HEK293T (cell line): ENCODE data around the gene PEX16.
A peak's percentile ranks its signal among the peaks of the same experiment; 100 is the strongest.

Experiments
- CTCF ChIA-PET: fragments of 350-600 bp; formaldehyde crosslinking; extraction: SDS; loops from one replicate; lab custom pipeline; 2021; ENCODE audit warnings: antibody characterized with exemption, inconsistent platforms; lab: Yijun Ruan, JAX
- POLR2A ChIA-PET: fragments of 350-600 bp; formaldehyde crosslinking; extraction: SDS; loops from one replicate; lab custom pipeline; 2020; ENCODE audit warnings: antibody characterized with exemption, inconsistent platforms; lab: Yijun Ruan, JAX
- DNase-seq: peaks from one replicate; pipeline ENCODE4 v3.0.0; 2012; ENCODE audit warnings: mixed read lengths; ENCODE audit errors: extremely low spot score
- ARNT ChIP-seq: fragments of 450-650 bp; IDR thresholded peaks from 2 replicates; pipeline ENCODE4 v1.6.1; 2017; ENCODE audit warnings: mild to moderate bottlenecking
- BHLHE40 ChIP-seq: fragments of 450-650 bp; IDR thresholded peaks from 2 replicates; pipeline ENCODE4 v1.6.1; 2016; ENCODE audit warnings: mild to moderate bottlenecking, moderate library complexity, borderline replicate concordance
- CTBP1 ChIP-seq: fragments of 450-650 bp; IDR thresholded peaks from 2 replicates; pipeline ENCODE4 v1.6.1; 2016; ENCODE audit warnings: borderline replicate concordance
- ELF4 ChIP-seq: fragments of 450-650 bp; IDR thresholded peaks from 2 replicates; pipeline ENCODE4 v1.6.1; 2017; ENCODE audit warnings: antibody characterized with exemption
- FOXA1 ChIP-seq: fragments of 450-650 bp; IDR thresholded peaks from 2 replicates; pipeline ENCODE4 v1.6.1; 2016; ENCODE audit warnings: mild to moderate bottlenecking
- FOXK2 ChIP-seq: fragments of 450-650 bp; IDR thresholded peaks from 2 replicates; pipeline ENCODE4 v1.6.1; 2016; ENCODE audit warnings: mild to moderate bottlenecking
- FOXM1 ChIP-seq: fragments of 450-650 bp; IDR thresholded peaks from 2 replicates; pipeline ENCODE4 v1.6.1; 2017; ENCODE audit warnings: mild to moderate bottlenecking, borderline replicate concordance
- HDGF ChIP-seq: fragments of 450-650 bp; IDR thresholded peaks from 2 replicates; pipeline ENCODE4 v1.6.1; 2017; ENCODE audit warnings: antibody characterized with exemption, borderline replicate concordance
- L3MBTL2 ChIP-seq: fragments of 450-650 bp; conservative IDR thresholded peaks from 2 replicates; pipeline ENCODE4 v1.6.1; 2016; ENCODE audit warnings: mild to moderate bottlenecking
- LEF1 ChIP-seq: fragments of 450-650 bp; IDR thresholded peaks from 2 replicates; pipeline ENCODE4 v1.6.1; 2017; ENCODE audit warnings: mild to moderate bottlenecking, borderline replicate concordance
- NFRKB ChIP-seq: fragments of 450-650 bp; IDR thresholded peaks from 2 replicates; pipeline ENCODE4 v1.6.1; 2016; ENCODE audit warnings: mild to moderate bottlenecking, moderate library complexity
- SP1 ChIP-seq: fragments of 450-650 bp; IDR thresholded peaks from 2 replicates; pipeline ENCODE4 v1.6.1; 2017
- SUZ12 ChIP-seq: fragments of 450-650 bp; IDR thresholded peaks from 2 replicates; pipeline ENCODE4 v1.6.1; 2016; ENCODE audit warnings: mild to moderate bottlenecking
- TARDBP ChIP-seq: fragments of 450-650 bp; IDR thresholded peaks from 2 replicates; pipeline ENCODE4 v1.6.1; 2016
- ZNF384 ChIP-seq: fragments of 450-650 bp; IDR thresholded peaks from 2 replicates; pipeline ENCODE4 v1.6.1; 2016
- TF ChIP-seq, protein P1 (sequence below): fragments of 450-650 bp; IDR thresholded peaks from 2 replicates; pipeline ENCODE4 v1.6.1; 2016

PEX16 gene

DNA sequence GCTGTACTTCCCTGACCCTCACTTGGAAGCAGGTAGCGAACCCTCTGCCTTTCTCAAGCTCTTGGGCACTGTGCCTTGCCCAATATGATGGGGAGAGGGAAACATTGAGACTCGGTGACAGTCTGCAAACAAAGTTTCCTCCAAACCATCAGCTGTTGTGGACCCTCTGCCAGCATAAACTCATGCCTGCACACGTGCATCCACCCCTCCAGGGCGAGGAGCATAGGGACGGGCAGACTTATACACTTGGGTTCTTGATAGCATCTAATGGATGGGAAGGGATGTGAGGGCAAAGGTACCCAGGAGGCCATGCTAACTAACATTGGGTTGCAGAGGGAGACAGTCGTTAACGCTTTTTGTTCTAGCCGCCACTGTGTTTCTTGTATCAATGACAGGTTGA, 40.5 kb downstream of the PEX16 start:
- no peak for DNase-seq
- TF ChIP-seq L3MBTL2 (no peak), TARDBP (no peak), NFRKB (no peak), ELF4 (no peak), HDGF (no peak), CTBP1 (no peak), FOXM1 (no peak), SP1 (no peak), LEF1 (no peak), BHLHE40 (no peak)
- ChIA-PET POLR2A (no interaction called here), CTCF (no interaction called here)

DNA sequence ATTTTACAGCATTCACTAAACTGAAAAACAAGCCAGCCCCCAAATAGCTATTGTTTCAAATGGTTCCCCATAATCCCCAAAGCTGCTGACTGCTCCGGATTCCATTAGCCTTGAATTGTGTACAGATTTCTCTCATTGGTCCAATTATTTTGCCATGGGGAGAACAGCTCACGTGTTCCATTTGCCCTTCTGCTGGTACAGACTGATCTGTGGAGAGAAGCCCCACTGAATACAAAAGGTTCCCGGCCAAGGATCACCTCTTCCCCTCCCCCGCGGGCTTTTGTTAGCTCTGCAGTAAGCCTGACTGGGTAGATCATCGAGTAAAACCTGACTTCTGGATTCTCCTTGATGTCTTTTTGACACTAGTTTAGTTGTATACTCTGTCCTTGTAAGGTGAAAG, 41.3 kb downstream of the PEX16 start:
- no peak for TF ChIP-seq SUZ12
- no peak for TF ChIP-seq LEF1
- POLR2A ChIA-PET: no interaction called here
- CTCF ChIA-PET: no interaction called here
- DNase-seq: no peak

DNA sequence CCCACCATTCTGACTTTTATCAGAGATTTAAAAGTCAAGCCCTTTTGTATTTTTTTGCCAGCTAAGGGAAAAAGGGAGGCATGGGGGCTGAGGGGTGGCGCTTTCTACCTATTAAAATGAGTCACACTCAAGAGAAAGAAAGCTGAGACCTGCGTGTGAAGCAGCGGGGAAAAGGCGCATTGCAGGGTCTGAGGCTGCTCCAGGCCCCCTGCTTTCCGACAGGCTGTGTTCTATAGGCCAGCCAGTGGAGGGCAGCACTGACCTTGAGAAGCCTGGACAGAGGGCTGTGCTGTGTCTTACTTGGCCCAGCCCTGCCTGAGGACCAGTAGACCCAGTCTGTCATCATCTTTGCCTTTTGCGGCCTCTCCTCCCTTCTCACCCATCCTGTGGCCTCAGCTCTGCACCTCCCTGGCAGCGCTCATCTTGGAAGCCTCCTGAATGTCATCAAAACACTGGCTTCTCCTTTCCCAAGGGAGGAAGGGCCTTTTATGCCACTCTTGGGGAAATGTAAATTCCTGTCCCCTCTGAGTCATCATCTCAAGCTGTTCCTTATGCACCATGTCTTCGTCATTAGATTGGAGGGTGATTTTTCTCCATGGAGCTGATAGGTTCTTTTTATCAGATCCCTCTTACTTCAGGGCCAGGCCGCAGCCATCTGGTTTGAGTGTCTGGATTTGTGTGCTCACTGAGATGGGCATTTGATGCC, 44.9 kb downstream of the PEX16 start:
- CTCF ChIA-PET: interaction anchor here (0.6 to 2.4 kb wide), 20 partner anchors 9 to 441 kb away, joined by 3 to 14 read pairs (median 4); partner anchors contain the start of gene CRY2
- TF ChIP-seq TARDBP (no peak), LEF1 (no peak), CTBP1 (no peak), FOXA1 (no peak), HDGF (no peak), BHLHE40 (no peak), ARNT (no peak), FOXM1 (no peak), NFRKB (no peak), ELF4 (no peak), SUZ12 (no peak), FOXK2 (no peak), L3MBTL2 (no peak), SP1 (no peak)
- TF ChIP-seq, protein P1, sequence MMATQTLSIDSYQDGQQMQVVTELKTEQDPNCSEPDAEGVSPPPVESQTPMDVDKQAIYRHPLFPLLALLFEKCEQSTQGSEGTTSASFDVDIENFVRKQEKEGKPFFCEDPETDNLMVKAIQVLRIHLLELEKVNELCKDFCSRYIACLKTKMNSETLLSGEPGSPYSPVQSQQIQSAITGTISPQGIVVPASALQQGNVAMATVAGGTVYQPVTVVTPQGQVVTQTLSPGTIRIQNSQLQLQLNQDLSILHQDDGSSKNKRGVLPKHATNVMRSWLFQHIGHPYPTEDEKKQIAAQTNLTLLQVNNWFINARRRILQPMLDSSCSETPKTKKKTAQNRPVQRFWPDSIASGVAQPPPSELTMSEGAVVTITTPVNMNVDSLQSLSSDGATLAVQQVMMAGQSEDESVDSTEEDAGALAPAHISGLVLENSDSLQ: no peak
- peak; percentile 89 for DNase-seq
- POLR2A ChIA-PET: no interaction called here

DNA sequence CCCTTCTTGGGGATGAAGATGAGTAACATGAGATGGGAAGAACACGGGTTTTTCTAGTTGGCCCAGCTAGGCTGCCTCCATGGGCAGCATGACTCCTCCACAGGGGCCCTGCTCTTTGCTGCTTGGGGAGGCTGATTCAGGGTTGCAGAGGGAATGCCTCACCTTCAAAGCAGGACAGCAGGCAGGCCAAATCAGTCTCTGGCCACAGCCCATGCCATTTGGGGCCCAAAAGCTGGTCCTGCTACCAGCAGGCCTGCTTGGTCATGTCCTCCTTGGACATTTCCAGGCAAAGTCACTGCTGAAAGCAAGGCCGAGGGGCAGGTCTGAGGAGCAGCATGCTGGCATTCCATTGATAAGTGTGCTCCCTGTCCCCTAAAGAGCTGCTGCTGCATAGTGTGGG, 46.0 kb downstream of the PEX16 start:
- POLR2A ChIA-PET: interaction anchor here (0.8 kb wide), 1 partner anchor 9 kb away, joined by 3 read pairs; no protein-coding TSS in a partner anchor
- TF ChIP-seq ZNF384 (no peak), ELF4 (no peak), FOXA1 (no peak), LEF1 (no peak), CTBP1 (no peak), L3MBTL2 (no peak), SUZ12 (no peak), ARNT (no peak), FOXK2 (no peak), BHLHE40 (no peak), TARDBP (no peak), HDGF (no peak), NFRKB (no peak), FOXM1 (no peak), SP1 (no peak)
- TF ChIP-seq, protein P1: no peak
- no peak for DNase-seq
- CTCF ChIA-PET: interaction anchor here (1.1 to 2.4 kb wide), 6 partner anchors 8 to 134 kb away, joined by 3 to 14 read pairs (median 6); no protein-coding TSS in a partner anchor

DNA sequence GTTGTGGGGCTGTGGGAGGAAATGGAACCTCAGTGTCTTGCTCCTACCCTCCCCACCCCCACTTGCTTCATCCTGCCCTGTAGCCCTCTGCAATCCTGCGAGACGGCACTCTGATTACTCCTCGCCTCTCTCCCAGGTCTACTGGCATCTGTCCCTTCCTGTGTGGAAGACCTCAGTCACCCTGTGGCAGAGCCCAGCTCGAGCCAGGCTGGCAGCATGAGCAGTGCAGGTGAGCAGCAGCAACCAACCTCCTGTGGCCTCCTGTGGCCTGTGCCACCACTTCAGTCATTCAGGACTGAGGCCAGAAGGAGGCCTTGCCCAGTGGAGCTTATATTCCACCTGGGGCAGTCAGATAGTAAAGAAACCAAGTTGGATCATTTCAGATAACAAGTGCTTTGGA, 47.0 kb downstream of the PEX16 start:
- CTCF ChIA-PET: no interaction called here
- POLR2A ChIA-PET: interaction anchor here (0.6 to 0.8 kb wide), 2 partner anchors 10 to 52 kb away, joined by 3 read pairs; partner anchors contain the start of gene LARGE2
- no peak for DNase-seq
- no peak for TF ChIP-seq L3MBTL2

DNA sequence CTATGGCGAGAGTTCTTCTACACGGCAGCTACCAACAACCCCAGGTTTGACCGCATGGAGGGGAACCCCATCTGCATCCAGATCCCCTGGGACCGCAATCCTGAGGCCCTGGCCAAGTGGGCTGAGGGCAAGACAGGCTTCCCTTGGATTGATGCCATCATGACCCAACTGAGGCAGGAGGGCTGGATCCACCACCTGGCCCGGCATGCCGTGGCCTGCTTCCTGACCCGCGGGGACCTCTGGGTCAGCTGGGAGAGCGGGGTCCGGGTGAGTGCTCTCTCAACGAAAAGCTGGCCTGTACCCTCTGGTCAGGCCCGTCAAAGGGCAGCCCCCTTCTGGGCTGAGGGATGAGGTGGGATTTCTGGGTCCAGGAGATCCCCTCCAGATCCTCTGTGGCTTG, 48.1 kb downstream of the PEX16 start:
- no peak for TF ChIP-seq TARDBP
- TF ChIP-seq ELF4: no peak
- no peak for TF ChIP-seq FOXK2
- no peak for TF ChIP-seq BHLHE40
- TF ChIP-seq, protein P1: no peak
- no peak for TF ChIP-seq L3MBTL2
- TF ChIP-seq SUZ12: no peak
- no peak for TF ChIP-seq ARNT
- CTCF ChIA-PET: no interaction called here
- DNase-seq: no peak
- POLR2A ChIA-PET: interaction anchor here (0.6 kb wide), 1 partner anchor 137 kb away, joined by 4 read pairs; no protein-coding TSS in a partner anchor
